Gastrocnemius medialis (tissue), 4 donors: ENCODE data around the gene TM2D1. TPM values are rescaled to one million over a fixed set of nuclear protein-coding genes. Genes with fewer than 3 reads are reported as not detected.

ENCODE experiments used
- ATAC-seq, 2 donors: fragments of 150-250 bp; one replicate each; pipeline ENCODE4 v1.9.1; 2016
- DNase-seq, 2 donors: peaks; one replicate each; pipeline ENCODE4 v3.0.0-alpha.2; 2019
- H3K27ac ChIP-seq, 4 donors: fragments of 200-600 bp; sonication (generic); 1 replicate in 1 of 4; 2 replicates in 3 of 4; pipeline ENCODE4 v1.5.1; 2016 to 2018; ENCODE audit warnings: mild to moderate bottlenecking in 2 of 4, moderate library complexity in 1 of 4
- H3K27me3 ChIP-seq, 3 donors: fragments of 200-600 bp; sonication (generic) in 2 of 3; 1 replicate in 1 of 3; 2 replicates in 2 of 3; pipeline versions ENCODE4 v1.5.1 to v1.6.0; 2016 to 2019; ENCODE audit warnings: mild to moderate bottlenecking in 1 of 3, moderate library complexity in 1 of 3
- H3K36me3 ChIP-seq, 2 donors: fragments of 200-600 bp; sonication (generic) in 1 of 2; one replicate each; pipeline ENCODE4 v1.5.1; 2017 to 2018
- H3K4me1 ChIP-seq, 2 donors: fragments of 200-600 bp; sonication (generic) in 1 of 2; one replicate each; pipeline ENCODE4 v1.5.1; 2016 to 2017; ENCODE audit warnings: mild to moderate bottlenecking in 2 of 2
- H3K4me3 ChIP-seq, 4 donors: fragments of 200-600 bp; sonication (generic) in 3 of 4; 1 replicate in 1 of 4; 2 replicates in 3 of 4; pipeline ENCODE4 v1.5.1; 2016 to 2019; ENCODE audit warnings: mild to moderate bottlenecking in 2 of 4
- H3K9me3 ChIP-seq, 3 donors: fragments of 200-600 bp; sonication (generic) in 2 of 3; 1 replicate in 1 of 3; 2 replicates in 2 of 3; pipeline ENCODE4 v1.5.1; 2016 to 2019
- POLR2A ChIP-seq, 2 donors: fragments of 450-650 bp; IDR thresholded peaks; one replicate each; pipeline ENCODE4 v1.6.1; 2017; ENCODE audit warnings: antibody characterized with exemption in 2 of 2, mild to moderate bottlenecking in 2 of 2, moderate library complexity in 2 of 2
- in situ Hi-C, 4 donors: fragments of 200-750 bp; cut with MboI; loops; one replicate each; pipeline versions ENCODE4 v1.15.0 to v1.8.0; 2017; ENCODE audit warnings: low sequenced_read_pairs in 4 of 4
- intact Hi-C: fragments of 100-400 bp; cut with DNase I; formaldehyde crosslinking; loops from one replicate; pipeline ENCODE4 v1.15.1; 2023; ENCODE audit warnings: low total_unique reads
- total RNA-seq, 4 donors: library from RNA; depleted of rRNA; stranded (reverse); fragments of >200 nt; gene quantifications; one replicate each; pipeline versions ENCODE4 v1.1.0 to v1.2.3, GENCODE V29; 2016
- TF ChIP-seq, protein P1 (sequence below), 5 experiments: fragments of 450-650 bp in 3 of 5; fragments of 200-600 bp in 2 of 5; sonication (generic) in 2 of 5; IDR thresholded peaks in 4 of 5; conservative IDR thresholded peaks in 1 of 5; 1 replicate in 4 of 5; 2 replicates in 1 of 5; pipeline ENCODE4 v1.5.1; 2016 to 2019; ENCODE audit warnings: antibody characterized with exemption in 5 of 5, mild to moderate bottlenecking in 3 of 5, moderate library complexity in 3 of 5

Gene TM2D1
- total RNA-seq, 4 donors from 2014 or later, result 33.6 to 56.8 (median 38.5) TPM

DNA sequence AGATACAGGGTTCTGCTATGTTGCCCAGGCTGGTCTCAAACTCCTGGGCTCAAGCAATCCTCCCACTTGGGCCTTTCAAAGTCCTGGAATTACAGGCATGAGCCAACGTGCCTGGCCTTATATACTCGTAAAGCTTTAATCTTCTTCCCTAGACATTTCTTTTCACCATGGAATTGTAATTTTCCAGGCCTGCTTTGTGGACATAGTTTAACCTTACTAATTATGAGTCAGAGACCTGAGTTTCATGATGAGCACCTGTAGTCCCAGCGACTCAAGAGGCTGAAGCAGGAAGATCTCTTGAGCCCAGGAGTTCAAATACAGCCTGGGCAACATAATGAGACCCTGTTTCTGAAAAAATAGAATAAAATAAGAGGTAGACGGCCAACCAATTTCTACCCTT, 29.6 kb upstream of the TM2D1 start:
- TF ChIP-seq POLR2A (IDR thresholded peaks at IDR 0.05), result no peak
- TF ChIP-seq, protein P1, sequence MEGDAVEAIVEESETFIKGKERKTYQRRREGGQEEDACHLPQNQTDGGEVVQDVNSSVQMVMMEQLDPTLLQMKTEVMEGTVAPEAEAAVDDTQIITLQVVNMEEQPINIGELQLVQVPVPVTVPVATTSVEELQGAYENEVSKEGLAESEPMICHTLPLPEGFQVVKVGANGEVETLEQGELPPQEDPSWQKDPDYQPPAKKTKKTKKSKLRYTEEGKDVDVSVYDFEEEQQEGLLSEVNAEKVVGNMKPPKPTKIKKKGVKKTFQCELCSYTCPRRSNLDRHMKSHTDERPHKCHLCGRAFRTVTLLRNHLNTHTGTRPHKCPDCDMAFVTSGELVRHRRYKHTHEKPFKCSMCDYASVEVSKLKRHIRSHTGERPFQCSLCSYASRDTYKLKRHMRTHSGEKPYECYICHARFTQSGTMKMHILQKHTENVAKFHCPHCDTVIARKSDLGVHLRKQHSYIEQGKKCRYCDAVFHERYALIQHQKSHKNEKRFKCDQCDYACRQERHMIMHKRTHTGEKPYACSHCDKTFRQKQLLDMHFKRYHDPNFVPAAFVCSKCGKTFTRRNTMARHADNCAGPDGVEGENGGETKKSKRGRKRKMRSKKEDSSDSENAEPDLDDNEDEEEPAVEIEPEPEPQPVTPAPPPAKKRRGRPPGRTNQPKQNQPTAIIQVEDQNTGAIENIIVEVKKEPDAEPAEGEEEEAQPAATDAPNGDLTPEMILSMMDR (IDR thresholded peaks at IDR 0.05 in 4 of 5, conservative IDR thresholded peaks at IDR 0.05 in 1 of 5), result no peak
- DNase-seq (no peak), ATAC-seq (no peak)
- Histone ChIP-seq H3K27me3 (no peaks in the 10 kb centered on the region), H3K4me1 (no peaks in the 10 kb centered on the region), H3K4me3 (no peak overlapping the region), H3K36me3 (no peaks in the 10 kb centered on the region), H3K9me3 (no peaks in the 10 kb centered on the region), H3K27ac (no peak overlapping the region)
- in situ Hi-C loops, result no loop called here
- intact Hi-C loops, result no loop called here

DNA sequence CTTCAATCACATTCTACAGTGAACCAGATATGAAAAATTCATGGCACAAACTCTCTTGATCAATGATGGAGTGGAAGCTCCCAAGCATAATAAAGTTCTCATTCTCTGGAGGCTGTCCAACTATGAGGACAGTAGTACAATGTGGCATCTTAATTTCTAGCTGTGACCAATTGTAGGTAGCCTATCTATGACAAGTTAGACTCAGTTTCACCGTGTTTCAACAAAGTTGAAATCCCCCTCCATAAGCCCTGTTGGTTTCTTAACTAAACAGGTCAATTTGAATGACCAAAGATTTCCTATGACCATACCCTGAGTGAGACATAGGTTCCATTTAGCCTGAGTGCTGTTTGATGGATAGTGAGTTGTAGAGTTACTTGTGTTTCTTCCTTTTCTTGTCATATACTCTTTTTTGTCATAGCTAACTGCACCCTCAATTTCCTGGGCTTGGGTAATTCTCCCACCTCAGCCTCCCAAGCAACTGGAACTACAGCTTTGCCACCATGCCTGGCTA, 29.1 kb upstream of the TM2D1 start:
- Histone ChIP-seq H3K27ac (no peak overlapping the region), H3K36me3 (no peaks in the 10 kb centered on the region), H3K4me3 (no peak overlapping the region), H3K4me1 (no peaks in the 10 kb centered on the region), H3K27me3 (no peaks in the 10 kb centered on the region), H3K9me3 (no peaks in the 10 kb centered on the region)
- DNase-seq, result no peak
- ATAC-seq, result no peak
- in situ Hi-C loops, result no loop called here
- TF ChIP-seq, protein P1 (IDR thresholded peaks at IDR 0.05 in 4 of 5, conservative IDR thresholded peaks at IDR 0.05 in 1 of 5), result no peak
- no peak for TF ChIP-seq POLR2A (IDR thresholded peaks at IDR 0.05)
- intact Hi-C loops, result no loop called here

DNA sequence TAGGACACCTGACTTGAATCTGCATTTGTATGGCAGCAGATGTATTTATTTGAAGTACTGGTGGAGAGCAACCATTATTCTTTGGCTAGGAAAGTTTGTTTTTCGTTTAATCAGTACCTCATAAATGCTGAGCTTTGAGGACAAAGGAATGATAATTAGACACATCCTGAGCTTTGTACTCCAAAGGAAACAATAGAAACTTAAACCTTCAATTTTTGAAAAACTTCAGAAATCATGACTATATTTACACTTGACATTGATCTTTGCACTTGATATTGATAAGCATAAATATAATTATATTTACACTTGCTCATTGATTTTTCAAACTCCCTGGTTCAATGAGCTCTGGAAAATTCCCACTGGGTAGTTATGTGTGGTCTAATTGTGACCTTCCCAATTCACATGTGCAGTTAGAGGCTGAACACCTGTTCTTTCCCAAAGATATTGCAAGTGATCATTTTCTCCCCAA, 28.0 kb upstream of the TM2D1 start:
- DNase-seq (no peak), ATAC-seq (no peak)
- no peak for TF ChIP-seq POLR2A (IDR thresholded peaks at IDR 0.05)
- TF ChIP-seq, protein P1 (IDR thresholded peaks at IDR 0.05 in 4 of 5, conservative IDR thresholded peaks at IDR 0.05 in 1 of 5), result no peak
- H3K4me1 ChIP-seq, result no peaks in the 10 kb centered on the region
- intact Hi-C loops, result no loop called here
- no peaks in the 10 kb centered on the region for H3K36me3 ChIP-seq
- H3K4me3 ChIP-seq, result no peak overlapping the region
- in situ Hi-C loops, result no loop called here
- no peak overlapping the region for H3K27ac ChIP-seq
- H3K9me3 ChIP-seq, result no peaks in the 10 kb centered on the region
- no peaks in the 10 kb centered on the region for H3K27me3 ChIP-seq

DNA sequence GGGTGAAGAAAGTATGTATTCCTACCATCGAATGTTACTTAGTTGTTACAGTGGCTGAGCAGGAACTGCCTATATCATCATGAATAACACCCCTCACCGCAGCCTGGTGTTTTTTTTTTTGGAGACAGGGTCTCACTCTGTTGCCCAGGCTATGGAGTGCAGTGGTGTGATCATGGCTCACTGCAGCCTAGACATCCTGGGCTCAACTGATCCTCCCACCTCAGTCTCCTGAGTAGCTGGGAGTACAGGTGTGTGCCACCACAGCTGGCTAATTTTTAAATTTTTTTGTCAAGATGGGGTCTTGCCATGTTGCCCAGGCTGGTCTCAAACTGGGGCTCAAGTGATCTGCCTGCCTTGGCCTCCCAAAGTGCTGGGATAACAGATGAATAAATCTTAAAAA, 24.6 kb upstream of the TM2D1 start:
- H3K27me3 ChIP-seq, result no peaks in the 10 kb centered on the region
- TF ChIP-seq, protein P1 (IDR thresholded peaks at IDR 0.05 in 4 of 5, conservative IDR thresholded peaks at IDR 0.05 in 1 of 5), result no peak
- TF ChIP-seq POLR2A (IDR thresholded peaks at IDR 0.05), result no peak
- H3K9me3 ChIP-seq, result no peaks in the 10 kb centered on the region
- peaks cover 9 to 11% of the 10 kb centered on the region in 2 donors for H3K4me1 ChIP-seq
- H3K27ac ChIP-seq, result no peak overlapping the region
- intact Hi-C loops, result loop anchor here (10.0 kb wide), 1 partner anchor 105 kb away; no protein-coding TSS in a partner anchor
- in situ Hi-C loops, result loop anchor here in 1 of 4 donors (25.0 kb wide), 1 partner anchor 1038 kb away; the partner anchor contains the start of gene ATG4C
- no peak for DNase-seq
- H3K4me3 ChIP-seq, result no peak overlapping the region
- H3K36me3 ChIP-seq, result no peaks in the 10 kb centered on the region
- ATAC-seq, result no peak
